COR-L47 (cell line): ENCODE measurements around the gene TIE1.
"Not testable (repeated sequence)": the region's sequence is repeated elsewhere in the genome, so short reads cannot be mapped to it uniquely, and the experiment has no call there.

Experiments used
- DNase-seq: peaks from one replicate; lab custom pipeline; 2025; lab: John Stamatoyannopoulos, UW

Gene TIE1

GRCh38 chr1:43363283-43363934, 62.6 kb downstream of the TIE1 start:
- no peak for DNase-seq

- no peak for DNase-seq
Observed at GRCh38 chr1:43363935-43364525, 63.2 kb downstream of the TIE1 start.

GRCh38 chr1:43365678-43366077, 64.9 kb downstream of the TIE1 start:
- DNase-seq = no peak

- DNase-seq = peak; percentile 10
Observed at GRCh38 chr1:43366179-43366578, 65.4 kb downstream of the TIE1 start.

GRCh38 chr1:43366601-43367025, 65.8 kb downstream of the TIE1 start:
- DNase-seq = no peak

- DNase-seq = no peak
Observed at GRCh38 chr1:43367026-43367903, 66.5 kb downstream of the TIE1 start.

DNA sequence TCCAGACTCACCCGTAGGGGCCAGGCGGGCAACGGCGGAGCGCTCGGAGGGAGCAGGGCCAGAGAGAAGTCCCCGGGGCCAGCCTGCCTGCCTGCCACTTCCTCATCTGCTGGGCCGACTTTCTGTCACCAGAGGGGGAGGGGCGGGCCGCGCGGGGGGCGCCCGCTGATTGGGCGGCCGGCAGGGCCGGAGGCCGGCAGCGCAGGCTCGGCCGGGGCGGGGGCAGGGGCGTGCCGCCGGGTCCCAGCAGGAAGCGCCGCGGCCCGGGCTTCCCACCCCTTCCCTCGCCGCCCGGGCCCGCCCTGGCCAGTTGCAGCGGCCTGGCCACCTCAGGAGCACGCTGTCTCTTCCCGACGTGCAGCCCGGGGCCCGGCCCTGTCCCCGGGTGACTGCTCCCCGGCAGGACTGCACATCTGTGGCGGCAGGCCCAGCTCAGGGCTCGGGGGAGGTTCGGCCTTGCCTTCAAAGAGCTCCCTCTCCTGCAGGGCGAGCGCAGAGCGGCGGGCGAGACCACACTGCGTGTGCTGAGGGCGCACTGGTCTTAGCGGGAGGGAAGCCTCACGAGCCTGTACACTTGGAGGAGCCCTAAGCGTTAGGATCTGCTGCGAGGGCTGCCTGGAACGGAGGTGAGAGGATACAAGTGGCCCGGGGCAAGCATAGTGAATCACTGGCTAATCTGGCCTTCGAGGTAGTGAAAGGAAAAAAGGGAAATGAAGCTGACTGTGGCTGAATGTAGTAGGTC, 67.3 kb downstream of the TIE1 start, which contains the start of gene ELOVL1:
Gene ELOVL1 (minus strand): TSS at position 108 of the 742 bp plus-strand sequence. CDS start 2,402 bp downstream, outside the sequence.
- DNase-seq = peak; percentile 86

GRCh38 chr1:43368646-43369020, 67.9 kb downstream of the TIE1 start:
- DNase-seq = no peak

DNA sequence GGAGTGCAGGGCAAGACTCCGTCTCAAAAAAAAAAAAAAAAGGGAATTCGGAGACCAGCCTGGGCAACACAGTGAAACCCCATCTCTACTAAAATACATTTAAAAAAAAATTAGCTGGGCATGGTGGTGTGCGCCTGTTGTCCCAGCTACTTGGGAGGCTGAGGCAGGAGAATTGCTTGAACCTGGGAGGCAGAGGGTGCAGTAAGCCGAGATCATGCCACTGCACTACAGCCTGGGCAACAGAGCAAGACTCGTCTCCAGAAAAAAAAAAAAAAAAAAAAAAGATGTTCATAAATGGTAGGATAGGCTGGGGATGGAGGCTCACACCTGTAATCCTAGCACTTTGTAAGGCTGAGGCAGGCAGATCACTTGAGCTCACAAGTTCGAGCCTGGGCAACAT, 69.0 kb downstream of the TIE1 start:
- not testable (repeated sequence) for DNase-seq

GRCh38 chr1:43370564-43370963, 69.8 kb downstream of the TIE1 start:
- no peak for DNase-seq

DNA sequence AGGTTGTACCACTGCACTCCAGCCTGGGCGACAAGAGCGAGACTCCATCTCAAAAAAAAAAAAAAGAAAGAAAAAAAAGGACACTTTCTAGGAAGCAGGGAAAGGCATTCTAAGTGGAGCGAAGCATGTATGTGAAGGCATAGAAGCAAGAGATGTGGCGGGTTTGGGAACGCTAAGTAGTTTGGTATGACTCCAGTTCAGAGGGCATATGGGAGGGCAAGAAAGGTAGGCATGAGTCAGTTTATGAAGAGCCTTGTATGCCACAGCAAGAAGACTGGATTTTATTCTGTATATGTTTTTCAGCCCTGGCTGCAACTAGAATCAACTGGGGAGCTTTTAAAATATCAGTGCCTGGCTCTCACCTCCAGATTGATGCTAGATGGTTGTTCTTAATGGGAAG, 71.4 kb downstream of the TIE1 start:
- DNase-seq = no peak
